ENCODE results near the gene HIVEP1. TPM values are rescaled to one million over a fixed set of nuclear protein-coding genes. Genes with fewer than 3 reads are reported as not detected.

The HIVEP1 gene
- total RNA-seq, 2 donors from 2014 or later: 33.6 to 35.1 TPM

DNA sequence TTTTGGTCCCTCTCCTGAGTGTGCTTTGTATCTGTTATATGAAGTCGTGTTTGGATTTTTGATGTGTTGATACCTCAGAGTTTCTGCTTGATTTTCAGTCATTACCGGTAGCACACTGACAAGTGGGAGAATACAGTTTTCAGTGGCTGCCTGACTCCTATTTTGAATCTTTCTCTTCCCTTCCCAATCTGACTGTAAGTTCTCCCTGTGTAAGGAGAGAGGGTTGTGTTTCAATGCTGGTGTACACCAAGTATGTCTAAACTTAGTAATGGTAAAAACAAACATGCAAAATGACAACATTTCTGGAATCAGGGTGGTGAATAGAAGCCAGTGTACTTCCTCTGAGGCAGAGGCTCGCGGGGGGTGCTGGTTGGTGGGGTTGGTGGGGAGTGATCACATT, 103.4 kb downstream of the HIVEP1 start:
- H3K27ac Mint-ChIP-seq: no peak overlapping the region
- H3K27me3 Mint-ChIP-seq (ENCODE audit: insufficient read depth): no peaks in the 10 kb centered on the region
- peaks cover 5% of the 10 kb centered on the region for H3K4me1 ChIP-seq (ENCODE audit: control insufficient read depth, insufficient read depth, low read length)
- DNase-seq: no peak
- peaks cover 11% of the 10 kb centered on the region for H3K9me3 ChIP-seq (ENCODE audit: control insufficient read depth, low read length)
- H3K4me1 Mint-ChIP-seq: peaks cover 16% of the 10 kb centered on the region
- WGBS, 2 experiments (ENCODE audit: insufficient coverage in 1 of 2, insufficient read length in 1 of 2): 94 to 100% methylated on average over 1 to 4 of the region's 4 CpGs
- H3K27ac ChIP-seq (ENCODE audit: low read depth, low read length): no peak overlapping the region
- no peak overlapping the region for H3K4me3 Mint-ChIP-seq
- peaks cover 27% of the 10 kb centered on the region for H3K36me3 Mint-ChIP-seq (ENCODE audit: low read depth)
- TF ChIP-seq, protein P1, sequence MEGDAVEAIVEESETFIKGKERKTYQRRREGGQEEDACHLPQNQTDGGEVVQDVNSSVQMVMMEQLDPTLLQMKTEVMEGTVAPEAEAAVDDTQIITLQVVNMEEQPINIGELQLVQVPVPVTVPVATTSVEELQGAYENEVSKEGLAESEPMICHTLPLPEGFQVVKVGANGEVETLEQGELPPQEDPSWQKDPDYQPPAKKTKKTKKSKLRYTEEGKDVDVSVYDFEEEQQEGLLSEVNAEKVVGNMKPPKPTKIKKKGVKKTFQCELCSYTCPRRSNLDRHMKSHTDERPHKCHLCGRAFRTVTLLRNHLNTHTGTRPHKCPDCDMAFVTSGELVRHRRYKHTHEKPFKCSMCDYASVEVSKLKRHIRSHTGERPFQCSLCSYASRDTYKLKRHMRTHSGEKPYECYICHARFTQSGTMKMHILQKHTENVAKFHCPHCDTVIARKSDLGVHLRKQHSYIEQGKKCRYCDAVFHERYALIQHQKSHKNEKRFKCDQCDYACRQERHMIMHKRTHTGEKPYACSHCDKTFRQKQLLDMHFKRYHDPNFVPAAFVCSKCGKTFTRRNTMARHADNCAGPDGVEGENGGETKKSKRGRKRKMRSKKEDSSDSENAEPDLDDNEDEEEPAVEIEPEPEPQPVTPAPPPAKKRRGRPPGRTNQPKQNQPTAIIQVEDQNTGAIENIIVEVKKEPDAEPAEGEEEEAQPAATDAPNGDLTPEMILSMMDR (conservative IDR thresholded peaks at IDR 0.05): no peak
- no peaks in the 10 kb centered on the region for H3K27me3 ChIP-seq (ENCODE audit: control insufficient read depth, insufficient read depth, low read length, poor library complexity, severe bottlenecking)
- peaks cover 5% of the 10 kb centered on the region for H3K9me3 Mint-ChIP-seq
- peaks cover 18% of the 10 kb centered on the region for H3K36me3 ChIP-seq (ENCODE audit: control insufficient read depth, insufficient read depth, low read length)
- no peak overlapping the region for H3K9ac ChIP-seq (ENCODE audit: extremely low read depth, low read length, poor library complexity, severe bottlenecking)
- H3K4me3 ChIP-seq (ENCODE audit: low read length): no peak overlapping the region

DNA sequence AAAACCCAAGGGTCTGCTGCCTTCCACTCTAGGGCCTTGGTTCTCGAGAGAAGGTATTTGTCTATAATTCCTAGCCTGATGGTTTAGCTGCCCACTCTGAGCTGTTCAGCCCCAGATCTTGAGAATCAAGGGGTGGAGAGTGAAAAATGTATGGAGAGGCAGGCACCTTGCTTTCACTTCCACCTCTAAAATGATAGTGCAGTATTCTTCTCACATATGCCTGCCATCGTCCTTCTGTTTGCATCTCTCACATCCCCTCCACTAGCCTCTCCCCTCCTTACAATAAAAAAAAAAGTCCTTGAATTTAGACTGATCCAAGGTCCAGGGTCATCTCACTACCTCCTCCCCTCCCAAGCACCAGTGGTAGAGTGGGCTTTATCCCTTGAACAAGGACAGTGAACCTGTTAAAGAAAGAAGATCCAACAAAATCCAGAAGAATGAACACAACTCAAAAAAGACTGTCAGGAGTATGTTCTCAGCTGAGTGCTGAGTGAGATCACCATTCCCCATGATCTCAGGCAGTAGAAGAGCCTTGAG, 104.2 kb downstream of the HIVEP1 start:
- Histone ChIP-seq H3K9me3 (ENCODE audit: control insufficient read depth, low read length) (peaks cover 11% of the 10 kb centered on the region), H3K36me3 (ENCODE audit: control insufficient read depth, insufficient read depth, low read length) (peaks cover 18% of the 10 kb centered on the region), H3K9ac (ENCODE audit: extremely low read depth, low read length, poor library complexity, severe bottlenecking) (no peak overlapping the region), H3K4me1 (ENCODE audit: control insufficient read depth, insufficient read depth, low read length) (peaks cover 5% of the 10 kb centered on the region), H3K27me3 (ENCODE audit: control insufficient read depth, insufficient read depth, low read length, poor library complexity, severe bottlenecking) (no peaks in the 10 kb centered on the region), H3K4me3 (ENCODE audit: low read length) (no peak overlapping the region), H3K27ac (ENCODE audit: low read depth, low read length) (no peak overlapping the region)
- Mint-ChIP-seq H3K27ac (no peak overlapping the region), H3K36me3 (ENCODE audit: low read depth) (peaks cover 29% of the 10 kb centered on the region), H3K27me3 (ENCODE audit: insufficient read depth) (no peaks in the 10 kb centered on the region), H3K9me3 (peaks cover 5% of the 10 kb centered on the region), H3K4me3 (no peak overlapping the region), H3K4me1 (peaks cover 16% of the 10 kb centered on the region)
- TF ChIP-seq, protein P1 (conservative IDR thresholded peaks at IDR 0.05): no peak
- 85 to 100% methylated on average over 1 to 2 of the region's 2 CpGs for WGBS, 2 experiments (ENCODE audit: insufficient coverage in 1 of 2, insufficient read length in 1 of 2)
- DNase-seq: no peak

DNA sequence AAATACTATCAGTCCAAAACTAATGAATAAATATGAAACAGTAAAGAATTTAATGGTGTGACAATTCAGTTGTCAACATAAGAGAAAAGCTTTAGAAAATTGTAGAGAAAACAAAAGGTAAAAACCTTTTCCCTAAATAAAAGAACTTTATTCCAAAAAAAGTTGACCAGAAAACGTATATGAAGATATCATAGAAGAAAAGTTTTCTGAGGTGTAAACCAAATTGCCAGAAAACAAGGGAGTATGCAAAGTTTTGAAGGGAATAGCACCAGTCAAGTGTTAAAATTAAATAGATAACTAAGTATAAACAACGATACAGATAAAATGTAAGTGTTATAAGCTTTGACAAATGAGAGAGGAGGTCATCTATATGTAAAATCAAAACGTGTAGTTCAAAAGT, 104.9 kb downstream of the HIVEP1 start:
- 98% methylated on average over 3 of the region's 3 CpGs; no CpG with 5 or more reads in 1 of the 2 experiments for WGBS, 2 experiments (ENCODE audit: insufficient coverage in 1 of 2, insufficient read length in 1 of 2)
- Mint-ChIP-seq H3K27me3 (ENCODE audit: insufficient read depth) (no peaks in the 10 kb centered on the region), H3K4me1 (peaks cover 16% of the 10 kb centered on the region), H3K27ac (no peak overlapping the region), H3K4me3 (no peak overlapping the region), H3K9me3 (peaks cover 5% of the 10 kb centered on the region), H3K36me3 (ENCODE audit: low read depth) (peaks cover 36% of the 10 kb centered on the region)
- H3K4me3 ChIP-seq (ENCODE audit: low read length): no peak overlapping the region
- TF ChIP-seq, protein P1 (conservative IDR thresholded peaks at IDR 0.05): no peak
- H3K36me3 ChIP-seq (ENCODE audit: control insufficient read depth, insufficient read depth, low read length): peaks cover 21% of the 10 kb centered on the region
- no peak overlapping the region for H3K9ac ChIP-seq (ENCODE audit: extremely low read depth, low read length, poor library complexity, severe bottlenecking)
- H3K27me3 ChIP-seq (ENCODE audit: control insufficient read depth, insufficient read depth, low read length, poor library complexity, severe bottlenecking): no peaks in the 10 kb centered on the region
- no peak for DNase-seq
- H3K4me1 ChIP-seq (ENCODE audit: control insufficient read depth, insufficient read depth, low read length): peaks cover 5% of the 10 kb centered on the region
- no peak overlapping the region for H3K27ac ChIP-seq (ENCODE audit: low read depth, low read length)
- peaks cover 11% of the 10 kb centered on the region for H3K9me3 ChIP-seq (ENCODE audit: control insufficient read depth, low read length)

Measured in endodermal cell (in vitro differentiated cells).